GM12878 (cell line): ENCODE measurements around the gene PAX5. TPM values are rescaled to one million over a fixed set of nuclear protein-coding genes. Genes with fewer than 3 reads are reported as not detected.
A peak's percentile ranks its signal among the peaks of the same experiment; 100 is the strongest.

Experiments used
- ATAC-seq: fragments of 200-7000 bp; cut with Tn5 transposase; 3 replicates; pipeline ENCODE4 v1.9.1; 2020; ENCODE audit warnings: mild to moderate bottlenecking, moderate library complexity
- BruUV-seq: library from RNA; stranded (reverse); fragments of 400-500 nt; replicated peaks from 2 replicates; lab custom pipeline; 2021; lab: Mats Ljungman, UMichigan
- CTCF ChIA-PET: fragments of 300-600 bp; sonication (Branson Sonifier 250); formaldehyde crosslinking; extraction: SDS; loops from one replicate; lab custom pipeline; 2021; ENCODE audit warnings: inconsistent platforms; lab: Yijun Ruan, JAX
- POLR2A ChIA-PET: fragments of 350-600 bp; formaldehyde crosslinking; extraction: SDS; loops from one replicate; lab custom pipeline; 2021; ENCODE audit warnings: inconsistent platforms; lab: Charles Lee
- RAD21 ChIA-PET: fragments of 300-600 bp; sonication (Branson Sonifier 250); formaldehyde crosslinking; loops from one replicate; lab custom pipeline; 2023; ENCODE audit warnings: antibody characterized with exemption; ENCODE audit not compliant: unreplicated experiment; lab: Charles Lee
- SMC1A ChIA-PET: fragments of 300-600 bp; sonication (Branson Sonifier 250); formaldehyde crosslinking; loops from one replicate; lab custom pipeline; 2023; ENCODE audit not compliant: unreplicated experiment, uncharacterized antibody; lab: Charles Lee
- DNase-seq: peaks from one replicate; pipeline ENCODE4 v3.0.0-alpha.2; 2011; ENCODE audit warnings: low read depth, low spot score
- FAIRE-seq: peaks from 3 replicates; lab custom pipeline; 2011; peaks lifted over from hg19 to GRCh38; lab: Jason Lieb, UNC
- H2AFZ ChIP-seq: 2 replicates; pipeline ENCODE4 v1.6.0; 2011; ENCODE audit warnings: low read depth, low read length, control low read depth; ENCODE audit not compliant: control insufficient read depth
- H3K27ac ChIP-seq: 2 replicates; pipeline ENCODE4 v1.5.1; 2011; ENCODE audit warnings: control low read depth; ENCODE audit not compliant: control insufficient read depth, insufficient read depth
- H3K27me3 ChIP-seq, 2 experiments: replicated peaks in 1 of 2; 2 replicates each; pipeline versions ENCODE4 v1.6.0 to v1.6.1; 2011; ENCODE audit warnings: low read length in 1 of 2; ENCODE audit not compliant: control insufficient read depth in 2 of 2, insufficient read depth in 2 of 2
- H3K36me3 ChIP-seq, 2 experiments: 2 replicates each; pipeline ENCODE4 v1.5.1; 2011; ENCODE audit warnings: low read length in 1 of 2; ENCODE audit not compliant: control insufficient read depth in 2 of 2, insufficient read depth in 2 of 2
- H3K4me1 ChIP-seq: 2 replicates; pipeline ENCODE4 v1.6.1; 2011; ENCODE audit warnings: mild to moderate bottlenecking, low read length, moderate library complexity, mixed read lengths; ENCODE audit not compliant: control insufficient read depth, insufficient read depth
- H3K4me2 ChIP-seq: 2 replicates; pipeline ENCODE4 v1.6.0; 2011; ENCODE audit warnings: control low read depth; ENCODE audit not compliant: control insufficient read depth, insufficient read depth
- H3K4me3 ChIP-seq: fragments of 200-600 bp; sonication (generic); 2 replicates; pipeline ENCODE4 v1.5.1; 2016
- H3K79me2 ChIP-seq: 2 replicates; pipeline ENCODE4 v1.6.0; 2011; ENCODE audit warnings: low read length; ENCODE audit not compliant: control insufficient read depth, insufficient read depth
- H3K9ac ChIP-seq: 2 replicates; pipeline ENCODE4 v1.8.0; 2011; ENCODE audit warnings: low read length, control low read depth, mixed read lengths; ENCODE audit not compliant: control insufficient read depth, insufficient read depth
- H3K9me3 ChIP-seq: replicated peaks from 3 replicates; pipeline ENCODE4 v1.5.1; 2011; ENCODE audit warnings: mild to moderate bottlenecking, low read length; ENCODE audit not compliant: control insufficient read depth, insufficient read depth
- H4K20me1 ChIP-seq: 2 replicates; pipeline ENCODE4 v1.6.0; 2011; ENCODE audit not compliant: control insufficient read depth, insufficient read depth
- CTCF ChIP-seq, 3 experiments: IDR thresholded peaks in 2 of 3; conservative IDR thresholded peaks in 1 of 3; 2 replicates each; pipeline ENCODE4 v1.5.1; 2011; ENCODE audit warnings: low read depth in 3 of 3, low read length in 3 of 3, mild to moderate bottlenecking in 3 of 3, control low read depth in 2 of 3, moderate library complexity in 2 of 3, inconsistent platforms in 1 of 3, mixed read lengths in 1 of 3; ENCODE audit not compliant: control insufficient read depth in 2 of 3, insufficient read depth in 1 of 3; ENCODE audit errors: extremely low read depth in 1 of 3
- ETV6 ChIP-seq, 2 experiments: fragments of 450-650 bp in 1 of 2; IDR thresholded peaks in 1 of 2; conservative IDR thresholded peaks in 1 of 2; 2 replicates each; pipeline ENCODE4 v1.6.1; 2014; ENCODE audit warnings: antibody characterized with exemption in 1 of 2, borderline replicate concordance in 1 of 2, low read depth in 1 of 2, mild to moderate bottlenecking in 1 of 2, moderate library complexity in 1 of 2
- MEF2B ChIP-seq: fragments of 450-650 bp; IDR thresholded peaks from 2 replicates; pipeline ENCODE4 v1.6.1; 2018; ENCODE audit warnings: mild to moderate bottlenecking, moderate library complexity; ENCODE audit not compliant: partially characterized antibody, poor library complexity, severe bottlenecking
- RELA ChIP-seq: fragments of 450-650 bp; IDR thresholded peaks from 2 replicates; pipeline ENCODE4 v1.8.0; 2014; ENCODE audit warnings: borderline replicate concordance; ENCODE audit not compliant: partially characterized antibody
- STAT1 ChIP-seq: fragments of 450-650 bp; conservative IDR thresholded peaks from 2 replicates; pipeline ENCODE4 v1.6.1; 2014; ENCODE audit warnings: antibody characterized with exemption, mild to moderate bottlenecking
- ZNF274 ChIP-seq: IDR thresholded peaks from one replicate; pipeline ENCODE4 v1.8.0; 2011; ENCODE audit not compliant: insufficient read length, insufficient read depth
- ZNF592 ChIP-seq: fragments of 450-650 bp; IDR thresholded peaks from 2 replicates; pipeline ENCODE4 v1.6.1; 2017; ENCODE audit warnings: mild to moderate bottlenecking, moderate library complexity
- WGBS: methylation state at CpG from one replicate; pipeline ENCODE4 v1.1.6; 2016; ENCODE audit warnings: low lambda C conversion rate; ENCODE audit not compliant: insufficient replicate concordance, insufficient coverage; ENCODE audit errors: missing lambda C conversion rate; 5-methylcytosine and 5-hydroxymethylcytosine counted together
- in situ Hi-C: fragments of 300-500 bp; cut with MboI; formaldehyde crosslinking; loops from 9 replicates; pipeline ENCODE4 v1.14.3; 2018; ENCODE audit warnings: mixed read lengths
- intact Hi-C: fragments of 100-400 bp; cut with micrococcal nuclease; formaldehyde crosslinking; loops from one replicate; pipeline ENCODE4 v1.14.2; 2022; ENCODE audit not compliant: unreplicated experiment
- polyA plus RNA-seq, 11 experiments: library from polyadenylated mRNA; depleted of rRNA in 4 of 11; unstranded in 6 of 11; stranded (reverse) in 5 of 11; fragments of >200 nt; fragmentation: Nextera tagmentation in 4 of 11; fragmentation: Illumina TruSeq in 1 of 11; extraction: Ambion mirVana in 4 of 11; extraction: Trizol in 1 of 11; gene quantifications; 1 replicate in 1 of 11; 2 replicates in 10 of 11; pipeline versions ENCODE4 v1.2.1 to v1.2.3, GENCODE V29; 2011 to 2016; ENCODE audit warnings: inconsistent platforms in 2 of 11, missing spikeins in 2 of 11, low read depth in 1 of 11
- total RNA-seq, 4 experiments: library from RNA; depleted of rRNA in 3 of 4; stranded (reverse); fragments of >200 nt in 3 of 4; fragmentation: Illumina TruSeq in 1 of 4; extraction: Trizol in 1 of 4; gene quantifications; 2 replicates each; pipeline versions ENCODE4 v1.2.1 to v1.2.3, GENCODE V29; 2013 to 2021

PAX5 gene
- total and polyA plus RNA-seq, 10 of the 15 experiments (the other 5 are each of a cell fraction or from before 2014, with no cell fraction given) = 2.2 to 123 (median 31.9) TPM

- TF ChIP-seq STAT1 = no peak
- TF ChIP-seq CTCF (IDR thresholded peaks at IDR 0.05 in 2 of 3, conservative IDR thresholded peaks at IDR 0.05 in 1 of 3; ENCODE audit: control insufficient read depth in 2 of 3, extremely low read depth in 1 of 3, insufficient read depth in 1 of 3, low read depth in 3 of 3, low read length in 3 of 3) = peak; percentile 8 to 58 (median 48); a peak in 3 of 6 replicates
- TF ChIP-seq, all 136 proteins: peak for 1
These were observed 245.5 kb downstream of the PAX5 start for GRCh38 chr9:36788534-36788933.

GRCh38 chr9:36787709-36788108 is 246.4 kb downstream of the PAX5 start:
- ChIA-PET POLR2A (no interaction called here), RAD21 (no interaction called here), SMC1A (no interaction called here), CTCF (no interaction called here)
- Histone ChIP-seq H3K9ac (no peak overlapping the region), H2AFZ (no peak overlapping the region), H3K4me3 (no peak overlapping the region), H4K20me1 (no peaks in the 10 kb centered on the region), H3K79me2 (no peaks in the 10 kb centered on the region), H3K27me3 (no peaks in the 10 kb centered on the region; a peak in 1 of 4 replicates), H3K4me2 (no peak overlapping the region), H3K4me1 (no peaks in the 10 kb centered on the region), H3K36me3 (no peaks in the 10 kb centered on the region), H3K27ac (no peak overlapping the region), H3K9me3 (no peaks in the 10 kb centered on the region; the same call in 2 of the 3 replicates)
- DNase-seq (no peak), FAIRE-seq (no peak), ATAC-seq (no peak)
- 0% methylated on average over 3 of the region's 3 CpGs for WGBS
- TF ChIP-seq ZNF592 (no peak), MEF2B (no peak), ETV6 (conservative IDR thresholded peaks at IDR 0.05 in 1 of 2, IDR thresholded peaks at IDR 0.05 in 1 of 2; ENCODE audit: borderline replicate concordance in 1 of 2, low read depth in 1 of 2) (no peak), RELA (no peak), ZNF274 (no peak)
- intact Hi-C loops = no loop called here
- BruUV-seq = no TSS peak
- in situ Hi-C loops = no loop called here

More at GRCh38 chr9:36788534-36788933, 245.5 kb downstream of the PAX5 start:
- Histone ChIP-seq H3K4me2 (no peak overlapping the region), H3K9ac (no peak overlapping the region), H3K9me3 (peaks cover 5% of the 10 kb centered on the region; the same call in 2 of the 3 replicates), H3K36me3 (no peaks in the 10 kb centered on the region), H3K4me1 (no peaks in the 10 kb centered on the region), H2AFZ (no peak overlapping the region), H4K20me1 (no peaks in the 10 kb centered on the region), H3K27me3 (no peaks in the 10 kb centered on the region; a peak in 1 of 4 replicates), H3K27ac (no peak overlapping the region), H3K4me3 (no peak overlapping the region), H3K79me2 (no peaks in the 10 kb centered on the region)
- 12% methylated on average over 5 of the region's 5 CpGs for WGBS
- no peak for FAIRE-seq
- RAD21 ChIA-PET = no interaction called here
- no peak for DNase-seq
- in situ Hi-C loops = no loop called here
- peak; percentile 83 for ATAC-seq
- SMC1A ChIA-PET = interaction anchor here (1.1 kb wide), 1 partner anchor 59 kb away, joined by 3 read pairs; no protein-coding TSS in a partner anchor
- POLR2A ChIA-PET = no interaction called here
- intact Hi-C loops = no loop called here
- no TSS peak for BruUV-seq
- CTCF ChIA-PET = interaction anchor here (0.7 to 1.4 kb wide), 2 partner anchors 14 to 85 kb away, joined by 3 to 5 read pairs; no protein-coding TSS in a partner anchor
